Measurements from ENCODE around the gene LTB4R.

The LTB4R gene

GRCh38 chr14:24264298-24264697, 47.0 kb upstream of the LTB4R start:
- TF ChIP-seq, protein P1, sequence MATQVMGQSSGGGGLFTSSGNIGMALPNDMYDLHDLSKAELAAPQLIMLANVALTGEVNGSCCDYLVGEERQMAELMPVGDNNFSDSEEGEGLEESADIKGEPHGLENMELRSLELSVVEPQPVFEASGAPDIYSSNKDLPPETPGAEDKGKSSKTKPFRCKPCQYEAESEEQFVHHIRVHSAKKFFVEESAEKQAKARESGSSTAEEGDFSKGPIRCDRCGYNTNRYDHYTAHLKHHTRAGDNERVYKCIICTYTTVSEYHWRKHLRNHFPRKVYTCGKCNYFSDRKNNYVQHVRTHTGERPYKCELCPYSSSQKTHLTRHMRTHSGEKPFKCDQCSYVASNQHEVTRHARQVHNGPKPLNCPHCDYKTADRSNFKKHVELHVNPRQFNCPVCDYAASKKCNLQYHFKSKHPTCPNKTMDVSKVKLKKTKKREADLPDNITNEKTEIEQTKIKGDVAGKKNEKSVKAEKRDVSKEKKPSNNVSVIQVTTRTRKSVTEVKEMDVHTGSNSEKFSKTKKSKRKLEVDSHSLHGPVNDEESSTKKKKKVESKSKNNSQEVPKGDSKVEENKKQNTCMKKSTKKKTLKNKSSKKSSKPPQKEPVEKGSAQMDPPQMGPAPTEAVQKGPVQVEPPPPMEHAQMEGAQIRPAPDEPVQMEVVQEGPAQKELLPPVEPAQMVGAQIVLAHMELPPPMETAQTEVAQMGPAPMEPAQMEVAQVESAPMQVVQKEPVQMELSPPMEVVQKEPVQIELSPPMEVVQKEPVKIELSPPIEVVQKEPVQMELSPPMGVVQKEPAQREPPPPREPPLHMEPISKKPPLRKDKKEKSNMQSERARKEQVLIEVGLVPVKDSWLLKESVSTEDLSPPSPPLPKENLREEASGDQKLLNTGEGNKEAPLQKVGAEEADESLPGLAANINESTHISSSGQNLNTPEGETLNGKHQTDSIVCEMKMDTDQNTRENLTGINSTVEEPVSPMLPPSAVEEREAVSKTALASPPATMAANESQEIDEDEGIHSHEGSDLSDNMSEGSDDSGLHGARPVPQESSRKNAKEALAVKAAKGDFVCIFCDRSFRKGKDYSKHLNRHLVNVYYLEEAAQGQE (IDR thresholded peaks at IDR 0.05; ENCODE audit: low read depth), result no peak
- TF ChIP-seq EGR1 (IDR thresholded peaks at IDR 0.05) (no peak), ZBTB7A (IDR thresholded peaks at IDR 0.05; ENCODE audit: low read depth) (no peak), RAD21 (IDR thresholded peaks at IDR 0.05; ENCODE audit: low read depth) (no peak), TEAD4 (IDR thresholded peaks at IDR 0.05) (no peak), TCF12 (IDR thresholded peaks at IDR 0.05; ENCODE audit: low read depth) (no peak), FOXM1 (IDR thresholded peaks at IDR 0.05; ENCODE audit: borderline replicate concordance, low read depth) (no peak), NFIC (IDR thresholded peaks at IDR 0.05) (no peak), YY1 (IDR thresholded peaks at IDR 0.05; ENCODE audit: low read depth) (no peak), USF1 (IDR thresholded peaks at IDR 0.05) (no peak)

- TF ChIP-seq CREB1 (IDR thresholded peaks at IDR 0.05; ENCODE audit: low read depth) (no peak), CEBPB (IDR thresholded peaks at IDR 0.05) (no peak), FOXM1 (IDR thresholded peaks at IDR 0.05; ENCODE audit: borderline replicate concordance, low read depth) (no peak), YY1 (IDR thresholded peaks at IDR 0.05; ENCODE audit: low read depth) (no peak), TCF12 (IDR thresholded peaks at IDR 0.05; ENCODE audit: low read depth) (no peak), USF1 (IDR thresholded peaks at IDR 0.05) (no peak), EP300 (IDR thresholded peaks at IDR 0.05; ENCODE audit: borderline replicate concordance) (no peak)
- TF ChIP-seq, protein P1 (IDR thresholded peaks at IDR 0.05; ENCODE audit: low read depth), result no peak
Observed at GRCh38 chr14:24266344-24267244, 44.7 kb upstream of the LTB4R start.

- TF ChIP-seq FOXM1 (IDR thresholded peaks at IDR 0.05; ENCODE audit: borderline replicate concordance, low read depth) (no peak), CREB1 (IDR thresholded peaks at IDR 0.05; ENCODE audit: low read depth) (no peak), NFIC (IDR thresholded peaks at IDR 0.05) (no peak), YY1 (IDR thresholded peaks at IDR 0.05; ENCODE audit: low read depth) (no peak), RAD21 (IDR thresholded peaks at IDR 0.05; ENCODE audit: low read depth) (no peak), ZBTB7A (IDR thresholded peaks at IDR 0.05; ENCODE audit: low read depth) (no peak), TEAD4 (IDR thresholded peaks at IDR 0.05) (no peak), TCF12 (IDR thresholded peaks at IDR 0.05; ENCODE audit: low read depth) (no peak), USF1 (IDR thresholded peaks at IDR 0.05) (no peak), TAF1 (IDR thresholded peaks at IDR 0.05; ENCODE audit: low read depth) (no peak), EP300 (IDR thresholded peaks at IDR 0.05; ENCODE audit: borderline replicate concordance) (no peak), CEBPB (IDR thresholded peaks at IDR 0.05) (no peak), EGR1 (IDR thresholded peaks at IDR 0.05) (no peak)
- TF ChIP-seq, protein P2, sequence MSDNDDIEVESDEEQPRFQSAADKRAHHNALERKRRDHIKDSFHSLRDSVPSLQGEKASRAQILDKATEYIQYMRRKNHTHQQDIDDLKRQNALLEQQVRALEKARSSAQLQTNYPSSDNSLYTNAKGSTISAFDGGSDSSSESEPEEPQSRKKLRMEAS (IDR thresholded peaks at IDR 0.05), result no peak
- TF ChIP-seq, protein P1 (IDR thresholded peaks at IDR 0.05; ENCODE audit: low read depth), result no peak
Observed at GRCh38 chr14:24267516-24267915, 43.8 kb upstream of the LTB4R start.

DNA sequence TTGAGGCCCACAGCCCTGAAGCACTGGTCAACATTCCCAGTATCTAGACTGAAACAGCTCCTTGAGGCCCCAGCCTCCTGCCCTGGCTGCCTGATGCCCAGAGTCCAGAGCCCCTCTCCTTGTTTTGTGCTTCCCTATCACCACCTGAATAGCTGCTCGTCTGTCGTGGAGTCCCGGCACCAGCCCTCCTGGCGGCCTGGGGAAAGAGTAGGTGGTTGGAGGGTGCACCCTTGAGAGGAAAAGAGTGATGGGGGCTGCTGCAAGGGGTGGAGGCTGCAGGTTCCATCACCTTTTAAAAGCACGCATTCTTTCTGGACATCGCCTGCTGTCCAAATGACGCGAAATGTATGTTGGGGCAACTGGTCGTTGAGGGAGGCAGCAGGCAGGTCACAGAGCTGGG, 43.1 kb upstream of the LTB4R start:
- TF ChIP-seq NFIC (IDR thresholded peaks at IDR 0.05), result no peak
- TF ChIP-seq YY1 (IDR thresholded peaks at IDR 0.05; ENCODE audit: low read depth), result no peak
- TF ChIP-seq EGR1 (IDR thresholded peaks at IDR 0.05), result no peak
- no peak for TF ChIP-seq RAD21 (IDR thresholded peaks at IDR 0.05; ENCODE audit: low read depth)
- TF ChIP-seq TAF1 (IDR thresholded peaks at IDR 0.05; ENCODE audit: low read depth), result no peak
- TF ChIP-seq, protein P1 (IDR thresholded peaks at IDR 0.05; ENCODE audit: low read depth), result no peak
- TF ChIP-seq, protein P2 (IDR thresholded peaks at IDR 0.05), result no peak

Data from Ishikawa (cell line).